Heart left ventricle (tissue), 16 donors: Measurements from ENCODE around the gene LYSMD3. TPM values are rescaled to one million over a fixed set of nuclear protein-coding genes. Genes with fewer than 3 reads are reported as not detected.

ENCODE experiments used
- ATAC-seq, 4 donors: fragments of 200-7000 bp; cut with Tn5 transposase; one replicate each; pipeline ENCODE4 v1.9.1; 2020 to 2022; ENCODE audit warnings: moderate library complexity in 4 of 4, mild to moderate bottlenecking in 3 of 4, moderate number of reproducible peaks in 1 of 4
- DNase-seq, 5 donors: peaks; one replicate each; pipeline ENCODE4 v3.0.0-alpha.2; 2020
- H3K27ac ChIP-seq, 12 donors: fragments of 200-600 bp; sonication (generic) in 4 of 12; one replicate each; pipeline versions ENCODE4 v1.5.0 to v1.8.0; 2016 to 2022; ENCODE audit warnings: mild to moderate bottlenecking in 2 of 12
- H3K27me3 ChIP-seq, 9 donors: fragments of 200-600 bp; sonication (generic) in 2 of 9; one replicate each; pipeline versions ENCODE4 v1.5.1 to v1.8.0; 2016 to 2022; ENCODE audit warnings: mild to moderate bottlenecking in 3 of 9
- H3K36me3 ChIP-seq, 9 donors: fragments of 200-600 bp; sonication (generic) in 2 of 9; one replicate each; pipeline versions ENCODE4 v1.5.0 to v1.8.0; 2018 to 2022; ENCODE audit warnings: mild to moderate bottlenecking in 2 of 9
- H3K4me1 ChIP-seq, 12 donors: fragments of 200-600 bp; sonication (generic) in 4 of 12; one replicate each; pipeline versions ENCODE4 v1.5.0 to v1.8.0; 2016 to 2022; ENCODE audit warnings: mild to moderate bottlenecking in 3 of 12
- H3K4me3 ChIP-seq, 12 donors: fragments of 200-600 bp; sonication (generic) in 4 of 12; one replicate each; pipeline versions ENCODE4 v1.5.0 to v1.8.0; 2017 to 2022; ENCODE audit warnings: mild to moderate bottlenecking in 9 of 12, moderate library complexity in 4 of 12
- H3K9me3 ChIP-seq, 12 donors: fragments of 200-600 bp; sonication (generic) in 4 of 12; one replicate each; pipeline versions ENCODE4 v1.5.0 to v1.8.0; 2016 to 2022; ENCODE audit warnings: mild to moderate bottlenecking in 1 of 12
- CTCF ChIP-seq, 12 donors: fragments of 200-600 bp; sonication (generic) in 4 of 12; IDR thresholded peaks; one replicate each; pipeline versions ENCODE4 v1.5.0 to v1.8.0; 2018 to 2022; ENCODE audit warnings: antibody characterized with exemption in 12 of 12, mild to moderate bottlenecking in 5 of 12
- POLR2A ChIP-seq, 2 donors: fragments of 450-650 bp; IDR thresholded peaks; one replicate each; pipeline ENCODE4 v1.6.1; 2017; ENCODE audit warnings: antibody characterized with exemption in 2 of 2, mild to moderate bottlenecking in 2 of 2, moderate library complexity in 2 of 2
- WGBS, 4 donors: extraction: QIAGEN DNeasy Blood & Tissue Kit in 2 of 4; methylation state at CpG; one replicate each; pipeline versions ENCODE4 v1.1.5 to v1.1.7; 2013 to 2018; 5-methylcytosine and 5-hydroxymethylcytosine counted together
- intact Hi-C, 10 donors: fragments of 100-400 bp; cut with DNase I; formaldehyde crosslinking; loops; one replicate each; pipeline versions ENCODE4 v1.11.1 to v1.14.2; 2022
- polyA plus RNA-seq, 2 donors: library from polyadenylated mRNA; stranded (reverse); fragments of 200-250 nt; gene quantifications; one replicate each; pipeline ENCODE4 v1.2.3, GENCODE V29; 2013
- total RNA-seq, 9 donors: library from RNA; depleted of rRNA in 2 of 9; stranded (reverse); fragments of >200 nt in 2 of 9; fragmentation: NEBNext Ultra II Directional in 3 of 9; extraction: Animal tissue kit (Norgen Biotek cat#: 25700) in 3 of 9; gene quantifications; one replicate each; pipeline versions ENCODE4 v1.1.0 to v1.2.4, GENCODE V29; 2016 to 2023
- donor health status: ischemic (EF 13 %, LVEDD 7.1; RV severe dilation, severe dysfunction).
- donor health status: healthy with polysubstance abuse.
- donor health status: DM: no; HTN: yes; CAD: no.
- donor health status: DM: no; HTN: no; CAD: no.
- donor health status: ischemic (EF 25% LVEDD 6.9; RV normal size, moderate dysfunction).
- donor health status: ischemic (EF 25% LVEDD 5.7; RV mildly dilated, moderate dysfunction).
- donor health status: healthy.
- donor health status: DM: yes; HTN: yes; CAD: no.
- donor health status: ischemic (EF 35%, LVEDD 5.7; RV mildly dilated, moderate dysfunction).
- donor health status: nonischemic (EF 11% LVEDD 7.7; RV severe dilation, severe dysfunction).
- donor health status: DM: yes; HTN: yes; CAD: no.
- donor health status: PGD.
- donor health status: ischemic (EF 29% LVEDD 5.4; RV normal size, mild dysfunction).
- donor health status: nonischemic (EF 23%, LVEDD 6.1; RV moderate dilation, normal function).

LYSMD3 gene
- total and polyA plus RNA-seq, 11 donors = 5.4 to 23.3 (median 18.4) TPM

GRCh38 chr5:90562341-90562740 lies 33.0 kb upstream of the LYSMD3 start:
- TF ChIP-seq CTCF (IDR thresholded peaks at IDR 0.05) (no peak), POLR2A (IDR thresholded peaks at IDR 0.05) (no peak)
- 61 to 71% (median 68%) methylated on average over 5 of the region's 5 CpGs for WGBS, 4 donors
- H3K27me3 ChIP-seq = peaks cover 7 to 55% (median 30%) of the 10 kb centered on the region in 9 donors

GRCh38 chr5:90561766-90562165 lies 32.4 kb upstream of the LYSMD3 start:
- intact Hi-C loops = no loop called here
- no peaks in the 10 kb centered on the region for H3K36me3 ChIP-seq
- no peak for ATAC-seq
- H3K9me3 ChIP-seq = no peaks in the 10 kb centered on the region
- no peak for DNase-seq
- H3K27me3 ChIP-seq = peaks cover 7 to 61% (median 31%) of the 10 kb centered on the region in 9 donors
- no peak overlapping the region for H3K4me3 ChIP-seq
- peaks cover 0 to 14% (median 7%) of the 10 kb centered on the region in 12 donors for H3K4me1 ChIP-seq
- no peak for TF ChIP-seq POLR2A (IDR thresholded peaks at IDR 0.05)
- TF ChIP-seq CTCF (IDR thresholded peaks at IDR 0.05) = no peak
- WGBS, 4 donors = 74 to 83% (median 78%) methylated on average over 1 of the region's 1 CpG
- no peak overlapping the region for H3K27ac ChIP-seq

More at GRCh38 chr5:90562341-90562740, 33.0 kb upstream of the LYSMD3 start:
- Histone ChIP-seq H3K4me3 (no peak overlapping the region), H3K27ac (no peak overlapping the region), H3K4me1 (peaks cover 0 to 14% (median 7%) of the 10 kb centered on the region in 12 donors), H3K36me3 (no peaks in the 10 kb centered on the region), H3K9me3 (no peaks in the 10 kb centered on the region)
- intact Hi-C loops = no loop called here
- ATAC-seq = no peak
- no peak for DNase-seq

- peaks cover 7 to 70% (median 37%) of the 10 kb centered on the region in 9 donors for H3K27me3 ChIP-seq
These were observed 31.4 kb upstream of the LYSMD3 start for GRCh38 chr5:90560771-90561170.

More at GRCh38 chr5:90560771-90561170, 31.4 kb upstream of the LYSMD3 start:
- WGBS, 4 donors = 62 to 75% (median 67%) methylated on average over 2 of the region's 2 CpGs
- TF ChIP-seq CTCF (IDR thresholded peaks at IDR 0.05) (no peak), POLR2A (IDR thresholded peaks at IDR 0.05) (no peak)
- DNase-seq (no peak), ATAC-seq (no peak)
- H3K4me3 ChIP-seq = no peak overlapping the region
- H3K9me3 ChIP-seq = no peaks in the 10 kb centered on the region
- intact Hi-C loops = no loop called here
- peaks cover 0 to 14% (median 7%) of the 10 kb centered on the region in 12 donors for H3K4me1 ChIP-seq
- H3K36me3 ChIP-seq = no peaks in the 10 kb centered on the region
- no peak overlapping the region for H3K27ac ChIP-seq
